Measurements from ENCODE around the gene PDGFRA. TPM values are rescaled to one million over a fixed set of nuclear protein-coding genes. Genes with fewer than 3 reads are reported as not detected.

The PDGFRA gene
- total RNA-seq, 4 donors from 2014 or later: 95.2 to 181 (median 114) TPM

GRCh38 chr4:54199919-54200318, 29.2 kb upstream of the PDGFRA start:
- Histone ChIP-seq H3K27me3 (peaks cover 0 to 10% (median 0%) of the 10 kb centered on the region in 4 donors), H3K4me1 (peaks cover 0 to 15% (median 9%) of the 10 kb centered on the region in 4 donors), H3K4me3 (no peak overlapping the region), H3K9me3 (peaks cover 0 to 7% (median 0%) of the 10 kb centered on the region in 4 donors), H3K27ac (replicated peaks in 1 of 4) (no peak overlapping the region), H3K36me3 (no peaks in the 10 kb centered on the region)
- no peak for TF ChIP-seq POLR2AphosphoS5 (IDR thresholded peaks at IDR 0.05)
- TF ChIP-seq, protein P1, sequence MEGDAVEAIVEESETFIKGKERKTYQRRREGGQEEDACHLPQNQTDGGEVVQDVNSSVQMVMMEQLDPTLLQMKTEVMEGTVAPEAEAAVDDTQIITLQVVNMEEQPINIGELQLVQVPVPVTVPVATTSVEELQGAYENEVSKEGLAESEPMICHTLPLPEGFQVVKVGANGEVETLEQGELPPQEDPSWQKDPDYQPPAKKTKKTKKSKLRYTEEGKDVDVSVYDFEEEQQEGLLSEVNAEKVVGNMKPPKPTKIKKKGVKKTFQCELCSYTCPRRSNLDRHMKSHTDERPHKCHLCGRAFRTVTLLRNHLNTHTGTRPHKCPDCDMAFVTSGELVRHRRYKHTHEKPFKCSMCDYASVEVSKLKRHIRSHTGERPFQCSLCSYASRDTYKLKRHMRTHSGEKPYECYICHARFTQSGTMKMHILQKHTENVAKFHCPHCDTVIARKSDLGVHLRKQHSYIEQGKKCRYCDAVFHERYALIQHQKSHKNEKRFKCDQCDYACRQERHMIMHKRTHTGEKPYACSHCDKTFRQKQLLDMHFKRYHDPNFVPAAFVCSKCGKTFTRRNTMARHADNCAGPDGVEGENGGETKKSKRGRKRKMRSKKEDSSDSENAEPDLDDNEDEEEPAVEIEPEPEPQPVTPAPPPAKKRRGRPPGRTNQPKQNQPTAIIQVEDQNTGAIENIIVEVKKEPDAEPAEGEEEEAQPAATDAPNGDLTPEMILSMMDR (IDR thresholded peaks at IDR 0.05): no peak
- no peak for TF ChIP-seq POLR2A (IDR thresholded peaks at IDR 0.05; ENCODE audit: low read depth)
- no peak for TF ChIP-seq EP300 (IDR thresholded peaks at IDR 0.05)
- 92% methylated on average over 5 of the region's 5 CpGs for WGBS
- intact Hi-C loops (cut with DNase I): no loop called here
- no peak for DNase-seq (ENCODE audit: extremely low spot score)

- 92% methylated on average over 2 of the region's 2 CpGs for WGBS
- Histone ChIP-seq H3K4me1 (peaks cover 0 to 6% (median 2%) of the 10 kb centered on the region in 4 donors), H3K27ac (replicated peaks in 1 of 4) (no peak overlapping the region), H3K9me3 (no peaks in the 10 kb centered on the region), H3K4me3 (no peak overlapping the region), H3K27me3 (peaks cover 0 to 32% (median 0%) of the 10 kb centered on the region in 4 donors), H3K36me3 (no peaks in the 10 kb centered on the region)
- DNase-seq (ENCODE audit: extremely low spot score): no peak
- intact Hi-C loops (cut with DNase I): no loop called here
- no peak for TF ChIP-seq POLR2A (IDR thresholded peaks at IDR 0.05; ENCODE audit: low read depth)
- TF ChIP-seq, protein P1 (IDR thresholded peaks at IDR 0.05): no peak
- no peak for TF ChIP-seq POLR2AphosphoS5 (IDR thresholded peaks at IDR 0.05)
- TF ChIP-seq EP300 (IDR thresholded peaks at IDR 0.05): no peak
Observed at GRCh38 chr4:54209617-54210016, 19.5 kb upstream of the PDGFRA start.

- 57% methylated on average over 3 of the region's 3 CpGs for WGBS
- H3K27me3 ChIP-seq: peaks cover 0 to 42% (median 1%) of the 10 kb centered on the region in 4 donors
- no peak for DNase-seq (ENCODE audit: extremely low spot score)
- no peaks in the 10 kb centered on the region for H3K9me3 ChIP-seq
- H3K4me3 ChIP-seq: no peak overlapping the region
- H3K27ac ChIP-seq (replicated peaks in 1 of 4): no peak overlapping the region
- H3K36me3 ChIP-seq: no peaks in the 10 kb centered on the region
- intact Hi-C loops (cut with DNase I): no loop called here
- no peak for TF ChIP-seq EP300 (IDR thresholded peaks at IDR 0.05)
- TF ChIP-seq POLR2A (IDR thresholded peaks at IDR 0.05; ENCODE audit: low read depth): no peak
- no peak for TF ChIP-seq POLR2AphosphoS5 (IDR thresholded peaks at IDR 0.05)
- TF ChIP-seq, protein P1 (IDR thresholded peaks at IDR 0.05): no peak
- peaks cover 6 to 15% (median 10%) of the 10 kb centered on the region in 4 donors for H3K4me1 ChIP-seq
Observed at GRCh38 chr4:54213001-54213400, 16.1 kb upstream of the PDGFRA start.

- H3K9me3 ChIP-seq: no peaks in the 10 kb centered on the region
- WGBS: 67% methylated on average over 4 of the region's 4 CpGs
- intact Hi-C loops (cut with DNase I): no loop called here
Observed at GRCh38 chr4:54213761-54214160, 15.3 kb upstream of the PDGFRA start.

DNA sequence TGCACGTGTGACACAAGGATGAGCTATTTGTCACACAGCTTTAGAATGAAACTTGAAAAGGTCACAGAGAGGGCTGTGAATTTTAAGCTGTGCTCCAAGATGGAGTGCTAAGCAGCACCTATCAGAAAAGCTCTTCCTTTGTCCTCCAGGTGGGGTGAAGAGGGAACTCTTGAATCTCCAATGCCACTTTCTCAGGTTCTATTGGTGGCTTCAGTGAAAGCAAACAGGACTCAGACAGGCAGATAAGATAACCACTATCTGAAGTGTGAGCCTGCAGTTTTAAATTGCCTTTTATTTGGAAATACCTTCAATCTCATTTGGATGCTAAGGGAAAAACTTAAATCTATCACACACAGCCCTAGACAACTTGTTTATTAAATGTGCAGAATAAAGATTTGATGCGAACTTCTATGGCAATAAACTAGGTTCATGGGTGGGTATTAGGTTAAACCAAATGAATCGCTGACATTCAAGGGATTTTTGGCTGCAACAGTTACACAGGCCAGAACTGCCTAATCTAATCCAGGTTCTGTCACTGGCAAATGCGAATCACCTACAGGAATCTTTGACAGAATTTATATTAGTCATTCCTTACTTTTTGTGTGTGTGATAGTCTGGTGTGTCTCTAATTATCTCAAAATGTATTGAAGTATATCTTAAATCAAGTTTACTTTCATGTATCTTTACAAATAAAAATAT, 13.6 kb upstream of the PDGFRA start:
- TF ChIP-seq, protein P1 (IDR thresholded peaks at IDR 0.05): no peak
- 68% methylated on average over 4 of the region's 4 CpGs for WGBS

More at GRCh38 chr4:54213761-54214160, 15.3 kb upstream of the PDGFRA start:
- Histone ChIP-seq H3K4me3 (no peak overlapping the region), H3K27me3 (peaks cover 0 to 44% (median 3%) of the 10 kb centered on the region in 4 donors), H3K36me3 (no peaks in the 10 kb centered on the region), H3K4me1 (peaks cover 7 to 17% (median 12%) of the 10 kb centered on the region in 4 donors), H3K27ac (replicated peaks in 1 of 4) (peak overlapping the region in 1 of 4 donors; percentile 19)
- TF ChIP-seq POLR2A (IDR thresholded peaks at IDR 0.05; ENCODE audit: low read depth): no peak
- DNase-seq (ENCODE audit: extremely low spot score): no peak

More for the DNA sequence above, 13.6 kb upstream of the PDGFRA start:
- intact Hi-C loops (cut with DNase I): loop anchor here (5.0 kb wide), 2 partner anchors 148 to 308 kb away; no protein-coding TSS in a partner anchor
- Histone ChIP-seq H3K36me3 (no peaks in the 10 kb centered on the region), H3K27ac (replicated peaks in 1 of 4) (no peak overlapping the region), H3K4me3 (no peak overlapping the region), H3K27me3 (peaks cover 0 to 47% (median 4%) of the 10 kb centered on the region in 4 donors), H3K9me3 (no peaks in the 10 kb centered on the region), H3K4me1 (peaks cover 7 to 17% (median 12%) of the 10 kb centered on the region in 4 donors)
- DNase-seq (ENCODE audit: extremely low spot score): no peak
